ENCODE data around the gene RAB33A. TPM values are rescaled to one million over a fixed set of nuclear protein-coding genes. Genes with fewer than 3 reads are reported as not detected.
"Not testable (repeated sequence)": the region's sequence is repeated elsewhere in the genome, so short reads cannot be mapped to it uniquely, and the experiment has no call there.

The RAB33A gene
- total and polyA plus RNA-seq, 2 donors (not counting 1 experiment from before 2014, with no cell fraction given): 2.4 to 5.4 TPM

GRCh38 chrX:130228871-130229270 is 57.1 kb downstream of the RAB33A start:
- H3K79me2 ChIP-seq (ENCODE audit: control insufficient read depth, insufficient read depth, low read length): no peaks in the 10 kb centered on the region
- no peak overlapping the region for H3K4me2 ChIP-seq (replicated peaks; ENCODE audit: low read depth, low read length, poor library complexity, severe bottlenecking)
- CTCF ChIA-PET: no interaction called here
- H2AFZ ChIP-seq (ENCODE audit: insufficient read depth, low read depth, low read length, poor library complexity, severe bottlenecking): no peak overlapping the region
- H3K27ac Mint-ChIP-seq: no peak overlapping the region
- no peaks in the 10 kb centered on the region for H3K27me3 Mint-ChIP-seq
- no peaks in the 10 kb centered on the region for H3K4me1 Mint-ChIP-seq
- no peak overlapping the region for H3K4me3 ChIP-seq (ENCODE audit: control extremely low read depth in 1 of 5, extremely low read depth in 1 of 5, insufficient read depth in 1 of 5, low read depth in 2 of 5, low read length in 4 of 5)
- H3K27ac ChIP-seq (ENCODE audit: low read length in 2 of 2): no peak overlapping the region
- H3K4me3 Mint-ChIP-seq: no peak overlapping the region
- no peaks in the 10 kb centered on the region for H3K9me3 ChIP-seq (ENCODE audit: control extremely low read depth in 1 of 3, control insufficient read depth in 2 of 3, insufficient read depth in 1 of 3, low read length in 2 of 3)
- POLR2A ChIA-PET: no interaction called here
- ATAC-seq (ENCODE audit: low read depth) (no peak), DNase-seq (no peak)
- TF ChIP-seq EZH2 (IDR thresholded peaks at IDR 0.05; ENCODE audit: borderline replicate concordance, insufficient read depth, low read depth, low read length, poor library complexity, severe bottlenecking) (no peak), CTCF (IDR thresholded peaks at IDR 0.05) (no peak)
- peaks cover 0 to 11% of the 10 kb centered on the region in 2 experiments for H3K36me3 ChIP-seq (replicated peaks in 1 of 2; ENCODE audit: control extremely low read depth in 1 of 2, control insufficient read depth in 1 of 2, extremely low read depth in 1 of 2, insufficient read depth in 2 of 2, low read length in 1 of 2)
- no peaks in the 10 kb centered on the region for H3K4me1 ChIP-seq (ENCODE audit: control insufficient read depth in 2 of 2, insufficient read depth in 2 of 2, low read length in 2 of 2)
- H3K27me3 ChIP-seq (replicated peaks in 1 of 4; ENCODE audit: control extremely low read depth in 1 of 4, control insufficient read depth in 3 of 4, insufficient read depth in 4 of 4, low read length in 3 of 4): no peaks in the 10 kb centered on the region
- no peak overlapping the region for H3K9ac ChIP-seq (ENCODE audit: low read length)
- H4K20me1 ChIP-seq (ENCODE audit: control insufficient read depth, insufficient read depth, low read length, poor library complexity, severe bottlenecking): no peaks in the 10 kb centered on the region
- no CpG with 5 or more reads among the region's 2 CpGs for WGBS (ENCODE audit: insufficient coverage)
- intact Hi-C loops (cut with micrococcal nuclease): no loop called here
- no peaks in the 10 kb centered on the region for H3K9me3 Mint-ChIP-seq (ENCODE audit: insufficient read depth)

- H3K9me3 ChIP-seq (ENCODE audit: control extremely low read depth in 1 of 3, control insufficient read depth in 2 of 3, insufficient read depth in 1 of 3, low read length in 2 of 3); ATAC-seq (ENCODE audit: low read depth); DNase-seq; POLR2A ChIA-PET; H3K36me3 ChIP-seq (replicated peaks in 1 of 2; ENCODE audit: control extremely low read depth in 1 of 2, control insufficient read depth in 1 of 2, extremely low read depth in 1 of 2, insufficient read depth in 2 of 2, low read length in 1 of 2); H3K4me2 ChIP-seq (replicated peaks; ENCODE audit: low read depth, low read length, poor library complexity, severe bottlenecking); H3K9me3 Mint-ChIP-seq (ENCODE audit: insufficient read depth); H3K27me3 ChIP-seq (replicated peaks in 1 of 4; ENCODE audit: control extremely low read depth in 1 of 4, control insufficient read depth in 3 of 4, insufficient read depth in 4 of 4, low read length in 3 of 4); H3K4me1 ChIP-seq (ENCODE audit: control insufficient read depth in 2 of 2, insufficient read depth in 2 of 2, low read length in 2 of 2); H3K79me2 ChIP-seq (ENCODE audit: control insufficient read depth, insufficient read depth, low read length); CTCF ChIA-PET; H3K27ac ChIP-seq (ENCODE audit: low read length in 2 of 2); H3K4me3 ChIP-seq (ENCODE audit: control extremely low read depth in 1 of 5, extremely low read depth in 1 of 5, insufficient read depth in 1 of 5, low read depth in 2 of 5, low read length in 4 of 5); H3K27me3 Mint-ChIP-seq; H3K27ac Mint-ChIP-seq; H3K4me3 Mint-ChIP-seq; H2AFZ ChIP-seq (ENCODE audit: insufficient read depth, low read depth, low read length, poor library complexity, severe bottlenecking); intact Hi-C loops (cut with micrococcal nuclease); H3K4me1 Mint-ChIP-seq; H4K20me1 ChIP-seq (ENCODE audit: control insufficient read depth, insufficient read depth, low read length, poor library complexity, severe bottlenecking); H3K9ac ChIP-seq (ENCODE audit: low read length): not testable (repeated sequence)
- WGBS (ENCODE audit: insufficient coverage): no CpG with 5 or more reads among the region's 4 CpGs
Measured at GRCh38 chrX:130231184-130231583, 59.4 kb downstream of the RAB33A start.

Other genes starting within 250 kb of the RAB33A start
- gene BCORL1, start 189.3 kb upstream of the RAB33A start, total RNA-seq: 14.3 and 14.4 TPM in 2 replicates
- gene BCORL1, start 189.3 kb upstream of the RAB33A start, polyA plus RNA-seq: 1.8 and 1.9 TPM in 2 replicates
- 26.3 and 26.5 TPM in 2 replicates for gene ELF4, start 61.5 kb upstream of the RAB33A start, total RNA-seq
- 24.7 and 25.1 TPM in 2 replicates for gene ELF4, start 61.5 kb upstream of the RAB33A start, polyA plus RNA-seq
- 14.8 and 15.9 TPM in 2 replicates for gene AIFM1, start 6.1 kb upstream of the RAB33A start, total RNA-seq
- gene AIFM1, start 6.1 kb upstream of the RAB33A start, polyA plus RNA-seq: 11.4 and 14.8 TPM in 2 replicates
- 7.0 and 7.1 TPM in 2 replicates for gene ZNF280C, start 96.9 kb downstream of the RAB33A start, total RNA-seq
- 2.3 and 3.2 TPM in 2 replicates for gene ZNF280C, start 96.9 kb downstream of the RAB33A start, polyA plus RNA-seq
- gene SLC25A14, start 168.0 kb downstream of the RAB33A start, total RNA-seq: 21.1 and 23.7 TPM in 2 replicates
- 13.1 and 26.7 TPM in 2 replicates for gene SLC25A14, start 168.0 kb downstream of the RAB33A start, polyA plus RNA-seq
- not detected in 2 replicates for gene GPR119, start 213.7 kb downstream of the RAB33A start, total RNA-seq
- gene GPR119, start 213.7 kb downstream of the RAB33A start, polyA plus RNA-seq: not detected in 2 replicates
- 25.2 TPM in 2 replicates for gene RBMX2, start 230.0 kb downstream of the RAB33A start, total RNA-seq
- 8.0 and 9.8 TPM in 2 replicates for gene RBMX2, start 230.0 kb downstream of the RAB33A start, polyA plus RNA-seq